GM12874 (cell line): ENCODE data around the gene PRR30.

Experiments
- TF ChIP-seq, protein P1 (sequence below): IDR thresholded peaks from 2 replicates; pipeline ENCODE4 v1.5.1; 2011; ENCODE audit warnings: low read depth, mild to moderate bottlenecking, control low read depth, low read length, moderate library complexity; ENCODE audit not compliant: insufficient read depth

PRR30 gene

DNA sequence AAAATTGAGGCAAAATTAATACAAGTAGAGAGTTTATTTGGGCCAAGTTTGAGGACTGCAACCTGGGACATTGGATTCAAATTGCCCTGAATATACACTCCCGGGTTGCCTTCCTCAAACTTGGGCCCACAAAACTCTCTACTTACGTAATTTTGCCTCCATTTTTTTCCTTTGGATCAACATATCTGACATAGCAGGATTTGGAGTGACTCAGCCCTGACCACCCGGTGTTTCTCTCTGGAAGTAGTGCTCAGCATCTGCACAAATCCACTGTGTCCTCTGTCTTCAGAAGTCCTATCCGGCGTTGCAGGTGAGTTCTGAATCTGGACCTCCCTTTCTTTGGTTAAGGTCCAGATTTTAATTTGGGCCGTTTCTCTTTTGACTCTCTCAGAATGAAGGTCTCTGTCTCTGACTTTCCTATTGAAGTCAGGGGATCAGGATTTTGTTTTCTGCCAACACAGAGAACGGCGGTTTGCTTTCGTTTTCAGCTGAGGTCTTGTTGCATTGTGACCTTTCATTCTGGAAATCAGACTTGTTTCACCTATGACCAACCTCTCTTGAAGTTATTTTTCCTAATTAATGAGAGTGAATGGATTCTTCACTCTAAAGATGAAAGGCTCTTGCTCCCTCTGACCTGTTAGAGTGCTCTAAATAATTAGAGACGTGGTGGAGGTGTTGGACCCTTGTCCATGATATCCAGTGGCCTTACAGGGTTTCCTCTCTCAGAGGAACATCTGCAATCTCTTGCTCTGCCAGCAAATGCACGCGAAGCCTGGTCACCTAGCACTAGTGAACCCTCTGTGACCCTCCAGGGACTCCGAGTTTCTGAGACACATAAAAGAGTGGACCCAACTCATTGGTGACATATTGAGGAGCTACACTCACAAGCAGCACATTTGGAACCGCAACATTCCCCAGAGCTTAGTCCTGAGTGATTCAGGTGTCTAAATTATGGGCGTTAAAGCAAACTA, 23.2 kb upstream of the PRR30 start:
- TF ChIP-seq, protein P1, sequence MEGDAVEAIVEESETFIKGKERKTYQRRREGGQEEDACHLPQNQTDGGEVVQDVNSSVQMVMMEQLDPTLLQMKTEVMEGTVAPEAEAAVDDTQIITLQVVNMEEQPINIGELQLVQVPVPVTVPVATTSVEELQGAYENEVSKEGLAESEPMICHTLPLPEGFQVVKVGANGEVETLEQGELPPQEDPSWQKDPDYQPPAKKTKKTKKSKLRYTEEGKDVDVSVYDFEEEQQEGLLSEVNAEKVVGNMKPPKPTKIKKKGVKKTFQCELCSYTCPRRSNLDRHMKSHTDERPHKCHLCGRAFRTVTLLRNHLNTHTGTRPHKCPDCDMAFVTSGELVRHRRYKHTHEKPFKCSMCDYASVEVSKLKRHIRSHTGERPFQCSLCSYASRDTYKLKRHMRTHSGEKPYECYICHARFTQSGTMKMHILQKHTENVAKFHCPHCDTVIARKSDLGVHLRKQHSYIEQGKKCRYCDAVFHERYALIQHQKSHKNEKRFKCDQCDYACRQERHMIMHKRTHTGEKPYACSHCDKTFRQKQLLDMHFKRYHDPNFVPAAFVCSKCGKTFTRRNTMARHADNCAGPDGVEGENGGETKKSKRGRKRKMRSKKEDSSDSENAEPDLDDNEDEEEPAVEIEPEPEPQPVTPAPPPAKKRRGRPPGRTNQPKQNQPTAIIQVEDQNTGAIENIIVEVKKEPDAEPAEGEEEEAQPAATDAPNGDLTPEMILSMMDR: no peak

DNA sequence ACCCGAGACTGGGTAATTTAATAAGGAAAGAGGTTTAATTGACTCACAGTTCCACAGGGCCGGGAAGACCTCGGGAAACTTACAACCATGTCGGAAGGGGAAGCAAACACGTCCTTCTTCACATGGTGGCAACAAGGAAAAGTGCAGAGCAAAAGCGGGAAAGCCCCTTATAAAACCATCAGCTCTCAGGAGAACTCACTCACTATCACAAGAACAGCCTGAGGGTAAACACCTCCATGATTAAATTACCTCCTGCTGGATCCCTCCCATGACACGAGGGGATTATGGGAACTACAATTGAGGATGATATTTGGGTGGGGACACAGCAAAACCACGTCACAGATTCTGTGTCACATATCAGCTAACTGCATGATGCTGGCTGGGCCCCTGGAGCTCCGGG, 21.0 kb upstream of the PRR30 start:
- TF ChIP-seq, protein P1: no peak

DNA sequence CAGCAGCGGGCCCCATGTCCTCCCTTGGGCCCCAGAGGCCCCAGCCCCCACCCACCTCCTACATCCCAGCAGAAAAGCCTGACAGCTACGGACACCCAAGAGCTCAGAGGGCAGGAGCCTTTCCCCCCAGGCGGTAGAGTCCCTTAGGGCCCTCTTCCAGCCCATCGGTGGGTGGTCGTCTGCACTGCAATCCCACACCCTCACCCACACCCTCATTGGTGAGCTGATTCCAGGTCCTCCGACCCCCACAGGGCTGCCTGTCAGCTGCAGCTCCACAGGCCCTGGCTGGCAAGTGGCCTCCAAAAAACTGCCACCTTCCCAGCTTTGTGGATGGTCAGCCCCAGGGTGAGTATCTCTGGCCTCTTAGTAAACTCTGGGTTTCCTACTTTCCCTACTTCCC, 20.1 kb upstream of the PRR30 start:
- TF ChIP-seq, protein P1: no peak

DNA sequence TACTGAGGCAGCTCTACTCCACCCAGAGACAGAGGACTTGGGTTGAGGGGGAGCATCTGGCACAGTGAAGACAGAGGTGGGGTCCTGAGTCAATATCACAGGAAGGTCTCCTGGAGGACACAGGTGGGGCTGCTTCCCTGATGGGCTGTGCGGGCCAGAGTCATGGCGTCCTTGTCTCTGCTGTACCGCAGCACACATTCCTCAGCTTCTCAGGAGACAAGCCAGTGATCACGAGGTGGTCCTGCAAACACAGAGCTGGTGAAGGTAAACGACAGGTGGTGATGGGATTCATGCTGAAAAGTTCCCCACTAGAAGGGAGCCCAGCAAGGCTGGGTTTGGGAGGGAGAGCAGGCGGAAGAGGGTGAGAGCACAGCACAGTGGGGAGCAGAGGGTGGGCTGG, 19.3 kb upstream of the PRR30 start:
- TF ChIP-seq, protein P1: no peak

DNA sequence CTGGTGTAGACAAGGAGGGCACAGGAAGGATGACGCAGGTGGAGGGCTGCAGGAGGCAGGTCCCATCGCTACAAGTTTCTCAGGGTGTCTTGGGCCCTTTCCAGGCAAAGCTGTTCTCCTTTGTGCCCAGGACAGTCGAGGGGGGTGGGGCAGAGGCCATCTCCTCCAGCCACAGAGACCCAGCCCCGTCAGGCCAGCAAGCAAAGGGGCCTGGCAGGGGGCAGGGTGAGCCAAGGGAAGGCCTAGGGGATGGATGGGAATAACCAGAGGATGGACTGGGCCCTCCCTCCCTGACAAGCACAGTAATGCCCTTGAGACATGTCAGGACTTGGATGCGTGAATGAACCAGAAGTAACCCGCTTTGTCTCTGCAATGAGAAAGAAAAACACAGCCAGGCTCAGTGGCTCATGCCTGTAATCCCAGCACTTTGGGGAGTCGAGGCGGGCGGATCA, 15.9 kb upstream of the PRR30 start:
- TF ChIP-seq, protein P1: no peak

DNA sequence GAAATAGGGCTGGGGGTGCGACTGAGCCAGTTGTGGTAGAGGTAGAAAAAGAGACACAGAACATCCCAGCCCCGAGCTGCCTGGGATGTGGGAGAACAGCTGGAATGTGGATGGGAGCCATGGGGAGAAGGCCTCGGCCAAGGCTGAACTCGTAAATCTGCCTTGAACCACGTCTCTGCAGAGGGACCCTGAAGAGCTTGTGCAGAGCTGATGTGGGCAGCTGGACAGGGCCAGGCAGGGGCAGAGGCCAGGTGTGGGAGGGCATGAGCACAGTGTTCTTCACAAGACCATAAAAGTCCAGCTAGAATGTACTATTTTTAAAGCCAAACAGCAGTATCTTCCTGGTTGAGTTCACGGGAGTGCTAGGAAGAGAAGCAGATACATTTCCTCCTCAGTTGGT, 15.3 kb upstream of the PRR30 start:
- TF ChIP-seq, protein P1: no peak

DNA sequence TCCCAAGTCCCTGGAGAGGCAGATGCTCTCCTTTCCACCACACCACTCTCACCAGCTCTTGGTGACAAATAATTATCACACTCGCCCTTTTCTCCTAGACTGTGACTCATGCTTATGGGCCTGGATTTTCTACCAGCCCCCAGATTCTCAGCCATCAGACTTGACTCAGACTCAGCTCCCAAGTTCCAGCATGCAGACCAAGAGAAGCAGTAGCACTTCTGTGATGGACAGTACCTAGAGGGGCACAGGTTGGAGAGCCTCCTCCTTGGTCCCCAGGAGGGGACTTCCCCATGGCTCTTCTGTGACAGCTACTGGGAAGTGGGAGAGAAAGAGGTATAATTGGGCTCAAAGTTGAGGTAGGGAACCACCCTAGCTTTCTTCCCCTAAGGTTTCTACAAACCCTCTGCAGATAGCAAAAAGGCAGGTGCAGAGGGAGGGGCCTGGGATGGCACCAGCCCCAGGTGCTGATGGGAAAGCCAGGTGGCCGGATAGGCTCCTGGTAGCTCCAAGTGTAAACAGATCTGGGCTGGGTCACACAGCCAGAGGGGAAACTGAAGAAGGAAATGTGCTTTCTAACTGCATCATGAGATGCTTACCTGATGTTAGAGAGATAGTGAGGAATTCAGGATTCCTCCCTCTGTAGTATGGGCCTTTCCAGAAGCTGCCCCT, 13.7 kb upstream of the PRR30 start:
- TF ChIP-seq, protein P1: no peak
